ENCODE data around the gene SLC22A23. TPM values are rescaled to one million over a fixed set of nuclear protein-coding genes. Genes with fewer than 3 reads are reported as not detected.

Gene SLC22A23
- total RNA-seq, 1 experiment from 2014 or later, result 5.7 TPM

GRCh38 chr6:3412779-3413500 is 43.9 kb downstream of the SLC22A23 start:
- peaks cover 11% of the 10 kb centered on the region for H3K4me1 ChIP-seq (ENCODE audit: insufficient read depth, low read length)
- no peak for TF ChIP-seq CTCF (conservative IDR thresholded peaks at IDR 0.05; ENCODE audit: low read depth, low read length)
- TF ChIP-seq EZH2 (IDR thresholded peaks at IDR 0.05; ENCODE audit: low read length, unreplicated experiment), result no peak
- TF ChIP-seq EZH2phosphoT487 (IDR thresholded peaks at IDR 0.05; ENCODE audit: borderline replicate concordance, low read length), result no peak

GRCh38 chr6:3411967-3412778 is 44.7 kb downstream of the SLC22A23 start:
- H3F3A ChIP-seq (ENCODE audit: low read length, unreplicated experiment), result no peaks in the 10 kb centered on the region
- H4K20me1 ChIP-seq (ENCODE audit: low read length), result no peaks in the 10 kb centered on the region
- ChIA-PET CTCF (interaction anchor here (0.6 kb wide), 1 partner anchor 21 kb away, joined by 3 read pairs; no protein-coding TSS in a partner anchor), POLR2A (ENCODE audit: unreplicated experiment) (no interaction called here)
- no peaks in the 10 kb centered on the region for H3K27me3 ChIP-seq (ENCODE audit: low read length)
- no peak overlapping the region for H3K27ac ChIP-seq (ENCODE audit: low read length)
- H3K9me2 ChIP-seq (replicated peaks; ENCODE audit: low read length), result no peaks in the 10 kb centered on the region
- no peaks in the 10 kb centered on the region for H3K36me3 ChIP-seq (ENCODE audit: low read depth, low read length)
- no peaks in the 10 kb centered on the region for H3K9me3 ChIP-seq (ENCODE audit: low read length)
- H2AFZ ChIP-seq (ENCODE audit: low read length), result no peak overlapping the region
- H3K4me2 ChIP-seq (ENCODE audit: low read length), result no peak overlapping the region
- intact Hi-C loops (cut with micrococcal nuclease), result no loop called here
- DNase-seq, result no peak
- no peak for TF ChIP-seq CTCF (conservative IDR thresholded peaks at IDR 0.05; ENCODE audit: low read depth, low read length)
- TF ChIP-seq EZH2 (IDR thresholded peaks at IDR 0.05; ENCODE audit: low read length, unreplicated experiment), result no peak
- no peak for TF ChIP-seq EZH2phosphoT487 (IDR thresholded peaks at IDR 0.05; ENCODE audit: borderline replicate concordance, low read length)
- peaks cover 18% of the 10 kb centered on the region for H3K4me1 ChIP-seq (ENCODE audit: insufficient read depth, low read length)
- H3K9ac ChIP-seq (ENCODE audit: low read length), result no peak overlapping the region
- H3K79me2 ChIP-seq (ENCODE audit: low read length), result no peaks in the 10 kb centered on the region
- H3K4me3 ChIP-seq (ENCODE audit: low read length), result no peak overlapping the region
- no peak for ATAC-seq
- BruUV-seq (replicated peaks), result no TSS peak

More at GRCh38 chr6:3412779-3413500, 43.9 kb downstream of the SLC22A23 start:
- Histone ChIP-seq H3F3A (ENCODE audit: low read length, unreplicated experiment) (no peaks in the 10 kb centered on the region), H3K9me3 (ENCODE audit: low read length) (no peaks in the 10 kb centered on the region), H3K4me2 (ENCODE audit: low read length) (no peak overlapping the region), H3K36me3 (ENCODE audit: low read depth, low read length) (no peaks in the 10 kb centered on the region), H4K20me1 (ENCODE audit: low read length) (no peaks in the 10 kb centered on the region), H3K4me3 (ENCODE audit: low read length) (no peak overlapping the region), H3K27me3 (ENCODE audit: low read length) (no peaks in the 10 kb centered on the region), H2AFZ (ENCODE audit: low read length) (no peak overlapping the region), H3K9ac (ENCODE audit: low read length) (no peak overlapping the region), H3K27ac (ENCODE audit: low read length) (no peak overlapping the region), H3K9me2 (replicated peaks; ENCODE audit: low read length) (no peaks in the 10 kb centered on the region), H3K79me2 (ENCODE audit: low read length) (no peaks in the 10 kb centered on the region)
- POLR2A ChIA-PET (ENCODE audit: unreplicated experiment), result no interaction called here
- intact Hi-C loops (cut with micrococcal nuclease), result no loop called here
- CTCF ChIA-PET, result interaction anchor here (0.6 kb wide), 1 partner anchor 22 kb away, joined by 3 read pairs; no protein-coding TSS in a partner anchor
- ATAC-seq, result no peak
- no TSS peak for BruUV-seq (replicated peaks)
- DNase-seq, result no peak

All from PC-3 (cell line).